SK-N-SH (cell line): Measurements from ENCODE around the gene MPEG1. TPM values are rescaled to one million over a fixed set of nuclear protein-coding genes. Genes with fewer than 3 reads are reported as not detected.

Experiments
- CTCF ChIA-PET: fragments of 300-600, 350-600 bp; formaldehyde crosslinking; extraction: SDS; loops from one replicate; lab custom pipeline; 2021; lab: Yijun Ruan, JAX
- POLR2A ChIA-PET: fragments of 350-600 bp; sonication (Branson Sonifier 250); formaldehyde crosslinking; extraction: SDS; loops from one replicate; lab custom pipeline; 2020; ENCODE audit warnings: antibody characterized with exemption, inconsistent platforms; lab: Yijun Ruan, JAX
- DNase-seq: peaks from one replicate; pipeline ENCODE4 v3.0.0; 2012
- H2AFZ ChIP-seq: fragments of 200-600 bp; sonication (generic); 2 replicates; pipeline ENCODE4 v1.8.1; 2016; ENCODE audit warnings: antibody characterized with exemption, mild to moderate bottlenecking, low read depth
- H3F3A ChIP-seq: fragments of 200-600 bp; sonication (generic); replicated peaks from 2 replicates; pipeline ENCODE3; 2016; ENCODE audit warnings: antibody characterized with exemption, mild to moderate bottlenecking; ENCODE audit not compliant: insufficient read depth
- H3K27ac ChIP-seq, 2 experiments: fragments of 200-500 bp in 1 of 2; fragments of 200-600 bp in 1 of 2; sonication (Bioruptor generic) in 1 of 2; sonication (generic), shearing (Covaris generic) in 1 of 2; 2 replicates each; pipeline versions ENCODE4 v1.5.1 to v1.6.1; 2014 to 2016; ENCODE audit warnings: low read depth in 2 of 2, inconsistent platforms in 1 of 2, low read length in 1 of 2, mild to moderate bottlenecking in 1 of 2, mixed read lengths in 1 of 2
- H3K27me3 ChIP-seq: fragments of 200-600 bp; sonication (generic), shearing (Covaris generic); 2 replicates; pipeline ENCODE4 v1.6.1; 2016; ENCODE audit warnings: mixed run types; ENCODE audit not compliant: insufficient read depth
- H3K36me3 ChIP-seq, 2 experiments: fragments of 200-500 bp in 1 of 2; fragments of 200-600 bp in 1 of 2; sonication (Bioruptor generic) in 1 of 2; sonication (generic) in 1 of 2; replicated peaks in 1 of 2; 2 replicates each; pipeline versions ENCODE3 to v1.5.1; 2014 to 2016; ENCODE audit warnings: low read length in 1 of 2, mild to moderate bottlenecking in 1 of 2; ENCODE audit not compliant: insufficient read depth in 2 of 2, control insufficient read depth in 1 of 2
- H3K4me1 ChIP-seq, 2 experiments: fragments of 200-500 bp in 1 of 2; fragments of 200-600 bp in 1 of 2; sonication (Bioruptor generic) in 1 of 2; sonication (generic), shearing (Covaris generic) in 1 of 2; 2 replicates each; pipeline versions ENCODE4 v1.5.1 to v1.6.1; 2014 to 2016; ENCODE audit warnings: low read depth in 1 of 2, low read length in 1 of 2, mixed run types in 1 of 2; ENCODE audit not compliant: insufficient read depth in 2 of 2, control insufficient read depth in 1 of 2
- H3K4me2 ChIP-seq: fragments of 200-600 bp; sonication (generic), shearing (Covaris generic); 2 replicates; pipeline ENCODE4 v1.6.1; 2017; ENCODE audit warnings: mixed run types
- H3K4me3 ChIP-seq, 2 experiments: fragments of 200-500 bp in 1 of 2; fragments of 200-600 bp in 1 of 2; sonication (Bioruptor generic) in 1 of 2; sonication (generic), shearing (Covaris generic) in 1 of 2; 2 replicates each; pipeline versions ENCODE4 v1.5.1 to v1.8.1; 2014 to 2016; ENCODE audit warnings: low read depth in 2 of 2, inconsistent platforms in 1 of 2, low read length in 1 of 2, mild to moderate bottlenecking in 1 of 2, mixed read lengths in 1 of 2, moderate library complexity in 1 of 2
- H3K79me2 ChIP-seq: fragments of 200-600 bp; sonication (generic); 2 replicates; pipeline ENCODE4 v1.8.1; 2017; ENCODE audit warnings: mild to moderate bottlenecking; ENCODE audit not compliant: insufficient read depth
- H3K9ac ChIP-seq: fragments of 200-600 bp; sonication (generic); 2 replicates; pipeline ENCODE4 v1.6.1; 2017; ENCODE audit warnings: mixed run types
- H3K9me2 ChIP-seq: fragments of 200-600 bp; sonication (generic); 2 replicates; pipeline ENCODE4 v1.6.1; 2017; ENCODE audit warnings: mixed run types
- H3K9me3 ChIP-seq: fragments of 200-600 bp; sonication (generic); 2 replicates; pipeline ENCODE4 v1.6.1; 2017; ENCODE audit warnings: mixed run types, mild to moderate bottlenecking, moderate library complexity
- H4K20me1 ChIP-seq: fragments of 200-600 bp; sonication (generic); 2 replicates; pipeline ENCODE4 v1.6.1; 2017; ENCODE audit warnings: mild to moderate bottlenecking, mixed run types; ENCODE audit not compliant: insufficient read depth
- ELF1 ChIP-seq: IDR thresholded peaks from 2 replicates; pipeline ENCODE4 v1.4.0; 2012
- EP300 ChIP-seq, 2 experiments: IDR thresholded peaks; 2 replicates each; pipeline versions ENCODE4 v1.4.0 to v1.6.1; 2012; ENCODE audit warnings: borderline replicate concordance in 1 of 2, low read depth in 1 of 2, low read length in 1 of 2
- FOXJ3 ChIP-seq: sonication (generic); formaldehyde crosslinking; IDR thresholded peaks from 2 replicates; pipeline ENCODE4 v1.5.1; 2020; ENCODE audit warnings: mild to moderate bottlenecking, missing genetic modification reagents
- GABPA ChIP-seq: IDR thresholded peaks from 2 replicates; pipeline ENCODE4 v1.4.0; 2012; ENCODE audit warnings: low read depth, mild to moderate bottlenecking
- GATA2 ChIP-seq: sonication (generic); formaldehyde crosslinking; IDR thresholded peaks from 2 replicates; pipeline ENCODE4 v1.5.0; 2020; ENCODE audit warnings: mild to moderate bottlenecking, missing genetic modification reagents
- IRF3 ChIP-seq: fragments of 150-350 bp; IDR thresholded peaks from 2 replicates; pipeline ENCODE4 v1.6.1; 2016; ENCODE audit warnings: mild to moderate bottlenecking, low read depth, low read length
- MEF2A ChIP-seq: IDR thresholded peaks from 2 replicates; pipeline ENCODE4 v1.4.0; 2012; ENCODE audit warnings: low read depth, borderline replicate concordance
- MXI1 ChIP-seq: IDR thresholded peaks from 2 replicates; pipeline ENCODE4 v1.6.1; 2012; ENCODE audit warnings: mild to moderate bottlenecking, low read depth, low read length, improper control_type of control experiment
- POLR2AphosphoS5 ChIP-seq: IDR thresholded peaks from 2 replicates; pipeline ENCODE4 v1.6.1; 2012; ENCODE audit warnings: low read depth, low read length
- REST ChIP-seq: IDR thresholded peaks from 2 replicates; pipeline ENCODE4 v1.6.1; 2012; ENCODE audit warnings: mild to moderate bottlenecking, low read depth, low read length, moderate library complexity
- RXRA ChIP-seq: IDR thresholded peaks from 2 replicates; pipeline ENCODE4 v1.4.0; 2012; ENCODE audit warnings: low read depth, mild to moderate bottlenecking, borderline replicate concordance
- TCF12 ChIP-seq: IDR thresholded peaks from 2 replicates; pipeline ENCODE4 v1.4.0; 2012
- USF1 ChIP-seq: IDR thresholded peaks from 2 replicates; pipeline ENCODE4 v1.4.0; 2012; ENCODE audit warnings: low read depth, borderline replicate concordance
- USF2 ChIP-seq: fragments of 150-350 bp; IDR thresholded peaks from 2 replicates; pipeline ENCODE4 v1.6.1; 2017; ENCODE audit warnings: antibody characterized with exemption, low read length, low read depth, borderline replicate concordance
- YY1 ChIP-seq: IDR thresholded peaks from 2 replicates; pipeline ENCODE4 v1.4.0; 2012; ENCODE audit warnings: low read depth, mild to moderate bottlenecking
- ZBTB33 ChIP-seq: IDR thresholded peaks from 2 replicates; pipeline ENCODE4 v1.4.0; 2012; ENCODE audit warnings: low read depth, borderline replicate concordance
- WGBS: methylation state at CpG from one replicate; pipeline ENCODE4 v1.1.6; 2017; ENCODE audit warnings: low lambda C conversion rate; 5-methylcytosine and 5-hydroxymethylcytosine counted together
- polyA plus RNA-seq, 3 experiments: library from polyadenylated mRNA; depleted of rRNA; stranded (reverse); fragments of >200 nt; gene quantifications; 2 replicates each; pipeline ENCODE4 v1.2.3, GENCODE V29; 2012

The MPEG1 gene
- polyA plus RNA-seq, 1 of the 3 experiments (the other 2 are of a cell fraction), result not detected

- no peak for TF ChIP-seq ZBTB33
Measured at GRCh38 chr11:59214141-59214893, 1.6 kb upstream of the MPEG1 start (continued).

GRCh38 chr11:59212222-59212621, 505 bp downstream of the MPEG1 start:
- H3K4me2 ChIP-seq, result no peak overlapping the region
- no peaks in the 10 kb centered on the region for H3K4me1 ChIP-seq
- H3K79me2 ChIP-seq, result no peaks in the 10 kb centered on the region
- no peaks in the 10 kb centered on the region for H3F3A ChIP-seq
- ChIA-PET POLR2A (no interaction called here), CTCF (interaction anchor here (2.1 kb wide), 1 partner anchor 54 kb away, joined by 5 read pairs; no protein-coding TSS in a partner anchor)
- no peaks in the 10 kb centered on the region for H3K9me3 ChIP-seq
- no peak overlapping the region for H3K27ac ChIP-seq
- H3K36me3 ChIP-seq, result no peaks in the 10 kb centered on the region
- no peak overlapping the region for H2AFZ ChIP-seq
- TF ChIP-seq POLR2AphosphoS5, result no peak
- TF ChIP-seq TCF12, result no peak
- TF ChIP-seq MEF2A, result no peak
- no peak for TF ChIP-seq USF2
- TF ChIP-seq MXI1, result no peak
- TF ChIP-seq GABPA, result no peak
- TF ChIP-seq ELF1, result no peak
- H3K9me2 ChIP-seq, result no peaks in the 10 kb centered on the region
- 13% methylated on average over 6 of the region's 7 CpGs for WGBS
- no peak for DNase-seq
- H3K27me3 ChIP-seq, result peaks cover 11% of the 10 kb centered on the region; the same call in 1 of the 2 replicates
- H3K9ac ChIP-seq, result no peak overlapping the region
- H3K4me3 ChIP-seq, result no peak overlapping the region
- no peaks in the 10 kb centered on the region for H4K20me1 ChIP-seq

- Histone ChIP-seq H4K20me1 (no peaks in the 10 kb centered on the region), H3K4me3 (no peak overlapping the region), H3K9me2 (no peaks in the 10 kb centered on the region), H3K27ac (no peak overlapping the region), H3K4me2 (no peak overlapping the region), H3K9ac (no peak overlapping the region), H3K79me2 (no peaks in the 10 kb centered on the region), H2AFZ (no peak overlapping the region), H3K4me1 (no peaks in the 10 kb centered on the region), H3F3A (no peaks in the 10 kb centered on the region), H3K36me3 (no peaks in the 10 kb centered on the region), H3K27me3 (peaks cover 11% of the 10 kb centered on the region; the same call in 1 of the 2 replicates), H3K9me3 (no peaks in the 10 kb centered on the region)
- WGBS, result 30% methylated on average over 2 of the region's 2 CpGs
- ChIA-PET CTCF (interaction anchor here (0.9 to 2.7 kb wide), 4 partner anchors 8 to 37 kb away, joined by 3 to 18 read pairs (median 4); partner anchors contain the start of gene DTX4), POLR2A (no interaction called here)
- DNase-seq, result no peak
- TF ChIP-seq GATA2 (CRISPR knock-in tag), result no peak
- TF ChIP-seq TCF12, result no peak
- no peak for TF ChIP-seq EP300 (IDR thresholded peaks at IDR 0.05; ENCODE audit: borderline replicate concordance in 1 of 2, low read depth in 1 of 2, low read length in 1 of 2)
- no peak for TF ChIP-seq ELF1
- no peak for TF ChIP-seq REST
- no peak for TF ChIP-seq USF1
- TF ChIP-seq YY1, result no peak
- TF ChIP-seq RXRA, result no peak
- TF ChIP-seq FOXJ3, result no peak
- TF ChIP-seq IRF3, result no peak
Measured at GRCh38 chr11:59208956-59209355, 3.8 kb downstream of the MPEG1 start.
